ENCODE data around the gene SPDEF.

- no peak for TF ChIP-seq CTCF (conservative IDR thresholded peaks at IDR 0.05 in 1 of 2, IDR thresholded peaks at IDR 0.05 in 1 of 2; ENCODE audit: low read depth in 1 of 2, low read length in 2 of 2)
- no peak for TF ChIP-seq EZH2 (IDR thresholded peaks at IDR 0.05; ENCODE audit: low read length, missing control alignments)
Observed at GRCh38 chr6:34580707-34581560, 24.8 kb upstream of the SPDEF start.

Measured in fibroblast of lung (primary cell).